Testis (tissue), 2 donors: ENCODE measurements around the gene AAK1.

Experiments used
- CTCF ChIP-seq, 3 experiments: fragments of 450-650 bp in 2 of 3; fragments of 200-600 bp in 1 of 3; sonication (generic) in 1 of 3; IDR thresholded peaks; one replicate each; pipeline ENCODE4 v1.5.1; 2016 to 2019; ENCODE audit warnings: antibody characterized with exemption in 3 of 3, mild to moderate bottlenecking in 2 of 3, moderate library complexity in 1 of 3
- POLR2A ChIP-seq: fragments of 450-650 bp; IDR thresholded peaks from one replicate; pipeline ENCODE4 v1.6.1; 2017; ENCODE audit warnings: antibody characterized with exemption, mild to moderate bottlenecking, moderate library complexity

- TF ChIP-seq POLR2A (no peak), CTCF (IDR thresholded peaks at IDR 0.05) (no peak)
These were observed 205.8 kb downstream of the AAK1 start for GRCh38 chr2:69437751-69438154.
